ENCODE results near the gene NDUFV1. TPM values are rescaled to one million over a fixed set of nuclear protein-coding genes. Genes with fewer than 3 reads are reported as not detected.

The NDUFV1 gene
- total RNA-seq, 6 experiments from 2014 or later = 151 to 214 (median 163) TPM

GRCh38 chr11:67628710-67629385, 22.1 kb downstream of the NDUFV1 start:
- 38% methylated on average over 8 of the region's 25 CpGs for WGBS (ENCODE audit: insufficient coverage, low coverage, low lambda C conversion rate, missing lambda C conversion rate)
- Histone ChIP-seq H3K9me3 (no peaks in the 10 kb centered on the region), H3K36me3 (no peaks in the 10 kb centered on the region), H3K27me3 (no peaks in the 10 kb centered on the region), H3K4me1 (peaks cover 0 to 31% (median 15%) of the 10 kb centered on the region in 4 donors), H3K27ac (peak overlapping the region in 2 of 3 donors; percentile 70 to 82), H3K4me3 (peak overlapping the region; percentile 52 to 65 (median 63))
- intact Hi-C loops (cut with DNase I) = no loop called here
- TF ChIP-seq, protein P1, sequence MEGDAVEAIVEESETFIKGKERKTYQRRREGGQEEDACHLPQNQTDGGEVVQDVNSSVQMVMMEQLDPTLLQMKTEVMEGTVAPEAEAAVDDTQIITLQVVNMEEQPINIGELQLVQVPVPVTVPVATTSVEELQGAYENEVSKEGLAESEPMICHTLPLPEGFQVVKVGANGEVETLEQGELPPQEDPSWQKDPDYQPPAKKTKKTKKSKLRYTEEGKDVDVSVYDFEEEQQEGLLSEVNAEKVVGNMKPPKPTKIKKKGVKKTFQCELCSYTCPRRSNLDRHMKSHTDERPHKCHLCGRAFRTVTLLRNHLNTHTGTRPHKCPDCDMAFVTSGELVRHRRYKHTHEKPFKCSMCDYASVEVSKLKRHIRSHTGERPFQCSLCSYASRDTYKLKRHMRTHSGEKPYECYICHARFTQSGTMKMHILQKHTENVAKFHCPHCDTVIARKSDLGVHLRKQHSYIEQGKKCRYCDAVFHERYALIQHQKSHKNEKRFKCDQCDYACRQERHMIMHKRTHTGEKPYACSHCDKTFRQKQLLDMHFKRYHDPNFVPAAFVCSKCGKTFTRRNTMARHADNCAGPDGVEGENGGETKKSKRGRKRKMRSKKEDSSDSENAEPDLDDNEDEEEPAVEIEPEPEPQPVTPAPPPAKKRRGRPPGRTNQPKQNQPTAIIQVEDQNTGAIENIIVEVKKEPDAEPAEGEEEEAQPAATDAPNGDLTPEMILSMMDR (IDR thresholded peaks at IDR 0.05) = no peak
- TF ChIP-seq POLR2A (IDR thresholded peaks at IDR 0.05) = no peak
- ATAC-seq = no peak
- DNase-seq = peak; percentile 45 to 65 (median 53)

DNA sequence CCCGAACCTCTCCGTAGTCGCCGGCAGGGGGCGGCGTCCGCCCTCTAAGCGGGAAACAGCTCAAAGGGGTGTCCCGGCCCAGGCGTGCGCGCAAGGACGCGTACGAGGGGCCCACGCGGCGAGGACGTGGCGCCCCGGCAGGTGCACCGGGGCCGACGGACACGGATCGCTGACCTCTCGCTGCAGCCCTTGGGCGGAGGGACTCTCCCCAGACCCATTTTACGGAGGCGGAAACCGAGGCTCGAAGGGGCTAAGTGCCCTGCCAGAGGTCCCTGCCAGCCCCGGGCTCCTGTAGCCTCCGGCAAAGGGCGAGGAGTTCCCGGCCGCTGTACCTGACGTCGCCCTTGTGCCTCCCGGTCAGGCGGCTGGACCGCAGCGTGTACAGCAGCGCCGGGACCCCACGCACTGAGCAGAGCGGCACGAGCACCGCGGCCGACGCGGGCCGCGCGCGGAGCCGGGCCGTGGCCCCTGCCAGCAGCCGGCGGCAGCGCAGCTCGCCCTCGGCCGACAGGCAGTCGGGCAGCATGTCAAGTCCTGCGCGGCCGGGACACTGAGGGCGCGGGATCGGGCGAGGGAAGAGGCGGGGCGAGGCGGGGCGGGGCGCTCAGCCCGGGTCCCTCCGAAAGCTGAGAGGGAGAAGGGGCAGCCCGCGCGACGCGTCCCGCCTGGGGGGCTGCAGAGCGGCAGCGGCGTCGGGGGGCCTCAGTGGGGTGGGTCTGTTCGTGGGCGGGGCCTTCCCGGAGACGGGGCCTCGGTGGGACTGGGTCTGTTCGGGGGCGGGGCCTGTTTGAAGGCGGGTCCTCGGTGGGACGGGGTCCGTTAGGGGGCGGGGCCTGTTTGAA, 22.9 kb downstream of the NDUFV1 start, which contains the start of gene NUDT8:
Gene NUDT8, minus strand, starts transcription at position 552 of the 842 bp plus-strand sequence. Its CDS starts 26 bp downstream, at position 526.
- ATAC-seq (peak; percentile 41 to 70 (median 61)), DNase-seq (peak; percentile 87 to 92 (median 88))
- TF ChIP-seq, protein P1 (IDR thresholded peaks at IDR 0.05) = peak; percentile 87 to 96 (median 90)
- peak; percentile 89 for TF ChIP-seq POLR2A (IDR thresholded peaks at IDR 0.05)
- no CpG with 5 or more reads among the region's 102 CpGs for WGBS (ENCODE audit: insufficient coverage, low coverage, low lambda C conversion rate, missing lambda C conversion rate)
- Histone ChIP-seq H3K9me3 (no peaks in the 10 kb centered on the region), H3K27ac (peak within 1 kb of the TSS; percentile 71 to 88 (median 82)), H3K4me1 (peaks cover 0 to 31% (median 15%) of the 10 kb centered on the region in 4 donors), H3K4me3 (peak within 1 kb of the TSS; percentile 52 to 65 (median 63)), H3K36me3 (no peaks in the 10 kb centered on the region), H3K27me3 (no peaks in the 10 kb centered on the region)
- intact Hi-C loops (cut with DNase I) = no loop called here

- Histone ChIP-seq H3K36me3 (no peaks in the 10 kb centered on the region), H3K9me3 (no peaks in the 10 kb centered on the region), H3K4me3 (peak overlapping the region; percentile 45 to 63 (median 53)), H3K27me3 (no peaks in the 10 kb centered on the region), H3K4me1 (peaks cover 0 to 31% (median 15%) of the 10 kb centered on the region in 4 donors), H3K27ac (peak overlapping the region; percentile 71 to 88 (median 79))
- intact Hi-C loops (cut with DNase I) = no loop called here
- DNase-seq (peak; percentile 99 to 100 (median 99)), ATAC-seq (peak; percentile 80 to 88 (median 83))
- peak; percentile 79 for TF ChIP-seq POLR2A (IDR thresholded peaks at IDR 0.05)
- TF ChIP-seq, protein P1 (IDR thresholded peaks at IDR 0.05) = peak; percentile 66 to 82 (median 72)
- 0% methylated on average over 6 of the region's 70 CpGs for WGBS (ENCODE audit: insufficient coverage, low coverage, low lambda C conversion rate, missing lambda C conversion rate)
Observed at GRCh38 chr11:67630228-67630942, 23.6 kb downstream of the NDUFV1 start.

- peaks cover 0 to 31% (median 15%) of the 10 kb centered on the region in 4 donors for H3K4me1 ChIP-seq
- intact Hi-C loops (cut with DNase I) = no loop called here
Observed at GRCh38 chr11:67630943-67631331, 24.2 kb downstream of the NDUFV1 start.

More at GRCh38 chr11:67630943-67631331, 24.2 kb downstream of the NDUFV1 start:
- DNase-seq (no peak), ATAC-seq (no peak)
- peak overlapping the region; percentile 45 to 63 (median 53) for H3K4me3 ChIP-seq
- peak overlapping the region; percentile 71 to 79 (median 76) for H3K27ac ChIP-seq
- no peaks in the 10 kb centered on the region for H3K9me3 ChIP-seq
- no peak for TF ChIP-seq POLR2A (IDR thresholded peaks at IDR 0.05)
- TF ChIP-seq, protein P1 (IDR thresholded peaks at IDR 0.05) = no peak
- WGBS (ENCODE audit: insufficient coverage, low coverage, low lambda C conversion rate, missing lambda C conversion rate) = 12% methylated on average over 7 of the region's 16 CpGs
- H3K36me3 ChIP-seq = no peaks in the 10 kb centered on the region
- H3K27me3 ChIP-seq = no peaks in the 10 kb centered on the region

Data from right lobe of liver (tissue), 6 donors.